Epithelial cell of esophagus (primary cell): ENCODE results near the gene NR1H3.
A peak's percentile ranks its signal among the peaks of the same experiment; 100 is the strongest.
"Not testable (repeated sequence)": the region's sequence is repeated elsewhere in the genome, so short reads cannot be mapped to it uniquely, and the experiment has no call there.

Experiments
- DNase-seq: peaks from one replicate; pipeline ENCODE4 v3.0.0; 2010; ENCODE audit warnings: low read depth
- H3K4me3 ChIP-seq: 2 replicates; pipeline ENCODE4 v1.5.1; 2011; ENCODE audit warnings: mild to moderate bottlenecking, low read length, control low read depth
- TF ChIP-seq, protein P1 (sequence below): IDR thresholded peaks from 2 replicates; pipeline ENCODE4 v1.5.1; 2011; ENCODE audit warnings: low read depth, mild to moderate bottlenecking, low read length, control low read depth, inconsistent platforms; ENCODE audit not compliant: insufficient read depth; ENCODE audit errors: missing control alignments

NR1H3 gene

DNA sequence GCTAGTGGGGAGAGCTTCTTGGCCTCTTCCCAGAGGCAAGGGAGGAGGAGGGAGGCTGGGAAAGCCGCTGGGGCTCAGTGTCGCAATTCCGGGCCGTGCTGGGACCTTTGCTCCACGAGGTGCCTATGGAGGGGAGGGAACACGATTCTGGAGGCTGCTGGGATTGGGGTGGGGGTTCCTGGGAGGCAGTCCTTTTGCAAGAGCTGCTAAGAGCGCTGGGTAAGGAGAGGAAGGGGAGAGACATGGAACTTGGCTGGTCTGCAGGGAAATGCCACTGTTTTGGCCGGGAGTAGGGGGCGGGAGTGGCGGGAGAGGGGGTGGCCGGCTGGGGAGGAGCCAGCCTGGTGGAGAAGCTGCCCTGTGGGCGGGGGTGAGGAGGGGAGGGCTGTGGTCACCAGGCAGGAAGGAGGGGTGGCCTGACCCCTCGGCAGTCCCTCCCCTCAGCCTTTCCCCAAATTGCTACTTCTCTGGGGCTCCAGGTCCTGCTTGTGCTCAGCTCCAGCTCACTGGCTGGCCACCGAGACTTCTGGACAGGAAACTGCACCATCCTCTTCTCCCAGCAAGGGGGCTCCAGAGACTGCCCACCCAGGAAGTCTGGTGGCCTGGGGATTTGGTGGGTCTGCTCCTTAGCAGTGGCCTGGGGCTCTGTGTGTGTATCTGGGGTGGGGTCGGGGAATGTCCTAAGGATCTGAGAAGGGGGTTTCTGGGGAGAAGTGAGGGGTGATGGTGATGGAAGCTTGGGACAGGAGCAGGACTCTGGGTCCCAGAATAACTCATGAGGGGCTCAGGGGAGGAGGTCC lies at the start of gene NR1H3:
TSS of gene NR1H3 (plus strand) at position 480 of the 800 bp plus-strand sequence. CDS start 1,221 bp downstream, outside the sequence.
- TF ChIP-seq, protein P1, sequence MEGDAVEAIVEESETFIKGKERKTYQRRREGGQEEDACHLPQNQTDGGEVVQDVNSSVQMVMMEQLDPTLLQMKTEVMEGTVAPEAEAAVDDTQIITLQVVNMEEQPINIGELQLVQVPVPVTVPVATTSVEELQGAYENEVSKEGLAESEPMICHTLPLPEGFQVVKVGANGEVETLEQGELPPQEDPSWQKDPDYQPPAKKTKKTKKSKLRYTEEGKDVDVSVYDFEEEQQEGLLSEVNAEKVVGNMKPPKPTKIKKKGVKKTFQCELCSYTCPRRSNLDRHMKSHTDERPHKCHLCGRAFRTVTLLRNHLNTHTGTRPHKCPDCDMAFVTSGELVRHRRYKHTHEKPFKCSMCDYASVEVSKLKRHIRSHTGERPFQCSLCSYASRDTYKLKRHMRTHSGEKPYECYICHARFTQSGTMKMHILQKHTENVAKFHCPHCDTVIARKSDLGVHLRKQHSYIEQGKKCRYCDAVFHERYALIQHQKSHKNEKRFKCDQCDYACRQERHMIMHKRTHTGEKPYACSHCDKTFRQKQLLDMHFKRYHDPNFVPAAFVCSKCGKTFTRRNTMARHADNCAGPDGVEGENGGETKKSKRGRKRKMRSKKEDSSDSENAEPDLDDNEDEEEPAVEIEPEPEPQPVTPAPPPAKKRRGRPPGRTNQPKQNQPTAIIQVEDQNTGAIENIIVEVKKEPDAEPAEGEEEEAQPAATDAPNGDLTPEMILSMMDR, result peak; percentile 22
- no peak for DNase-seq
- H3K4me3 ChIP-seq, result no peak within 1 kb of the TSS

DNA sequence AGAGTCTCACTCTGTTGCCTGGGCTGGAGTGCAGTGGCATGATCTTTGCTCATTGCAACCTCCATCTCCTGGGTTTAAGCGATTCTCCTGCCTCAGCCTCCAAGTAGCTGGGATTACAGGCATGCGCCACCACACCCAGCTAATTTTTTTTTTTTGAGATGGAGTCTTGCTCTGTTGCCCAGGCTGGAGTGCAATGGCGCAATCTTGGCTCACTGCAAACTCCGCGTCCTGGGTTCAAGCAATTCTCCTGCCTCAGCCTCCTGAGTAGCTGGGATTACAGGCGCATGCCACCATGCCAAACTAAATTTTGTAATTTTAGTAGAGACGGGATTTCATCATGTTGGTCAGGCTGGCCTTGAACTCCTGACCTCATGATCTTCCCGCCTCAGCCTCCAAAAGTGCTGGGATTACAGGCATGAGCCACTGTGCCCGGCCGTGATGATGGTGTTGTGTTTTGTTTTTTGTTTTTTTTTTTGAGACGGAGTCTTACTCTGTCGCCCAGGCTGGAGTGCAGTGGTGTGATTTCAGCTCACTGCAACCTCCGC lies 49.7 kb upstream of the NR1H3 start:
- DNase-seq, H3K4me3 ChIP-seq: not testable (repeated sequence)

DNA sequence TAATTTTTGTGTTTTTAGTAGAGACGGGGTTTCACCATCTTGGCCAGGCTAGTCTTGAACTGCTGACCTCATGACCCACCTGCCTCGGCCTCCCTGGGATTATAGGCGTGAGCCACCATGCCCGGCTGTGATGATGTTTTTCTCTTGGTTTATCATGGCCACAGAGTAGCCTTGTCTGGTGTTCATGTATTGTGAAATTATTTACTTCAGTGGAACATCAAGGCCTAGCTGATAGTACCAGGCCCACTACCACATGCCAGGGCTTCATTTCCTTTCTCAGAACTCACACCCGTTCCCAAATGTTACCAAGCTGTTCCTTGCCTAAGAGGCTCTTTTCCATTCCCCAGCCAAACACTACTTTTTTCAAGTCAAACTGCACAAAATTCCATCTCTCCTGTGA lies 49.2 kb upstream of the NR1H3 start:
- TF ChIP-seq, protein P1, result no peak
- DNase-seq, result no peak
- no peak overlapping the region for H3K4me3 ChIP-seq

DNA sequence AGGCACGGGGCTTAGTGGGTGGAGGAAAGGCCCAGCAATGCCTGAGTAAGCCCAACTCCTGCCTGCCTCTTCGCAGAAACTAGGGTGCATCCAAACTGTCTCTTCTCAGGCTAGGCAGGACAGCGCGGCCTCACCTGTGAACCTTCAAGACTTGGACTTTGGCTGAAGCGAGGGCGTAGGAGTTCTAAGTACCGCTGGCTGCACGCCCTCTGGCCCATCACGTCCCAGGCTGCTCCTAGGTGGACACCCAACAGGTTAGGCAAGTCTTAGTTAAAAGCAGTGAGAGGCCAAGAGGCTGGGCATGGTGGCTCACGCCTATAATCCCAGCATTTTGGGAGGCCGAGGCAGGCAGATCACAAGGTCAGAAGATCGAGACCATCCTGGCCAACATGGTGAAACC lies 44.9 kb upstream of the NR1H3 start:
- TF ChIP-seq, protein P1, result no peak
- no peak for DNase-seq
- H3K4me3 ChIP-seq, result no peak overlapping the region

DNA sequence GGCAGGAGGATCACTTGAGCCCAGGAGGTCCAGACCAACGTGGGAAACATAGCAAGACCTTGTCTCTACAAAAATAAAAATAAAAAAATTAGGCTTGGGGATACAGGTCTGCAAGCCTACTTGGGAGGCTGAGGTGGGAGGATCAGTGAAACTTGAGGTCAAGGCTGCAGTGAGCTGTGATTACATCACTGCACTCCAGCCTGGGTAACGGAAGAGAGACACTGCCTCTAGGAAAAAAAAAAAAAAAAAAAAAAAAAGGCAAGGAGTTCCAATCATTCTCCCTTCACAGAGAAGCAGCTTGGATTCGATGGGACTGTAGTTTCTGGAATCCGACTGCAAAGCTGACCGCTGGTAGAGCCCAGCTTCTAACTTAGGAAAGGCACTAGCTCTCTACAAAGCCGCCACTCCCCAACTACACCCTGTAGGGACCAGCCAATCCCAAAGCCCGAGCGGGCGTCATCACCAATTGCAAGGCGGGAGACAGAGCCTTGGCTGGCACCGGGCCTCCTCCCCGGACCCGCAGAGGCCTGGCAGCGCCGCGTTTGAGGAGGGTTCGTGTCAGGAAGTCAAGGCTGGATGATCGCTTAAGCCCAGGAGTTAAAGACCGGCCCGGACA lies 43.7 kb upstream of the NR1H3 start:
- peak overlapping the region; percentile 80 for H3K4me3 ChIP-seq
- DNase-seq, result peak; percentile 93
- TF ChIP-seq, protein P1, result no peak

DNA sequence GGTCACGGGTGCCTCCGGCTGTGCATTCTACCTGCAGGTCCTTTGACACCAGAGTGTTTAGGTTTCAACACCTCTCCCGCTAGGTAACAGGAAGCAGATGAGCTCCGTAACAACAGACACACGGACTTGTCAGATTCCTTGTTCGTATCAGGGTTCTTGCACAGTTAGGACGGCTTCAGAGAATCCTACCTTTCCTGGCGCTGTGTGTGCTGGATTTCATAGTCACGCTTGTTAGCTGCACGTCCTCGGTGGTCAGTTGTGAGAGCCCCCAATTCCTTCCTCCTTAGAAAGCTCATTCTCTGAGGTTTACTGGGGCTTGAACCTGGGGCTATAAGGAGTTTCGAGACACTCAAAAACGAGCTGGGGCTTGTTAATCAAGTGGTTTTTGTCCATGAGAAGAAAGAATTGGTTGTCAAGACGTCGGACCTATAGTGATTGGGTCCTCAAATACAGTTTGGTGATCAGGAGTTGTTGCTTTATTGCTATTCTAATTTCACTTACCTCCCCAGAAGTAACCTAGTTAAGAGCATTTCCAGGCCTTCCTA lies 42.4 kb upstream of the NR1H3 start:
- TF ChIP-seq, protein P1, result no peak
- peak; percentile 82 for DNase-seq
- H3K4me3 ChIP-seq, result peak overlapping the region; percentile 80

DNA sequence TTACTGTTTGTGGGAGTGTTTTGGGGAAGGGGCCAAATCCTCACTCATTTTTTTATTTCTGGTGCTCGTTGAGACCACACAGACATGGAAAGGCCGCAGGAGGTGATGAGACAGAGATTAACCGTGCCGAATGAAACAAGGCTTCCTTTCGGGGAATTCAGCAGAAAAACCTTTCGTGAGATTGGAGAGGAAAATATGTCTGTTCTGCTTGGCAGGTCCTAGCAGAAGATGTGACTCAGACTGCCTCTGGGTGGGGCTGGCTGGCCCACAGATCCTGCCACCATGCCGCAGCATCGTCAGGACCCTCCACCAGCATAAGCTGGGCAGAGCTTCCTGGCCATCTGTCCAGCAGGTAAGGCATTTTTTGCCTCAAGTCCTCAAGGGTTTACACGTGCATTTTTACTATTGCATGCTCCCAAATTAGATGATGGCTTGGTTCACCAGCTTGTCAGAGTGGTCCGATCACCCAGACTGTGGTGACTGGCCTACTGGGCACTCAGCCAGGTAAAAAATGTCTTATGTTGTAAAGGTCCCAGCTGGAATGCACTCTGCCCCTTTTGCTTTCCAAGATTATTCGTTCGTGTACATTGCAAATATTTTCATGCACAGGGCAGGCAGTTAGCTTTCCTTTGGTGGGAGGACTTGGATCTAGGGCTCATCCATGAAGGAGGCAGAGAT lies 41.5 kb upstream of the NR1H3 start:
- DNase-seq, result peak; percentile 80
- peak overlapping the region; percentile 80 for H3K4me3 ChIP-seq
- TF ChIP-seq, protein P1, result no peak
